GM23338 (cell line): ENCODE data around the gene SEC16A. TPM values are rescaled to one million over a fixed set of nuclear protein-coding genes. Genes with fewer than 3 reads are reported as not detected.

ENCODE experiments used
- ATAC-seq: fragments of 200-7000 bp; cut with Tn5 transposase; 3 replicates; pipeline ENCODE4 v1.9.1; 2020
- DNase-seq: peaks from one replicate; pipeline ENCODE4 v3.0.0-alpha.2; 2015; ENCODE audit warnings: low spot score
- H2AFZ ChIP-seq: fragments of 200-600 bp; sonication (generic); 2 replicates; pipeline ENCODE4 v1.8.0; 2016; ENCODE audit warnings: antibody characterized with exemption, mild to moderate bottlenecking, moderate library complexity
- H3F3A ChIP-seq: fragments of 200-600 bp; sonication (generic); replicated peaks from 2 replicates; pipeline ENCODE4 v1.8.0; 2017; ENCODE audit warnings: antibody characterized with exemption, mixed run types, low read depth
- H3K27ac ChIP-seq: fragments of 200-600 bp; sonication (generic); 2 replicates; pipeline ENCODE4 v1.6.1; 2016; ENCODE audit warnings: low read depth
- H3K27me3 ChIP-seq: fragments of 200-600 bp; sonication (generic); 2 replicates; pipeline ENCODE4 v1.8.0; 2016; ENCODE audit warnings: mild to moderate bottlenecking, mixed run types, moderate library complexity; ENCODE audit not compliant: insufficient read depth
- H3K36me3 ChIP-seq: fragments of 200-600 bp; sonication (generic); 2 replicates; pipeline ENCODE4 v1.8.0; 2016; ENCODE audit warnings: mild to moderate bottlenecking; ENCODE audit not compliant: insufficient read depth
- H3K4me1 ChIP-seq: fragments of 200-600 bp; sonication (generic); 2 replicates; pipeline ENCODE4 v1.8.0; 2016; ENCODE audit warnings: mild to moderate bottlenecking, moderate library complexity; ENCODE audit not compliant: insufficient read depth
- H3K4me2 ChIP-seq: fragments of 200-600 bp; sonication (generic); 2 replicates; pipeline ENCODE4 v1.7.1; 2017; ENCODE audit warnings: mixed run types
- H3K4me3 ChIP-seq: fragments of 200-600 bp; sonication (generic); 2 replicates; pipeline ENCODE4 v1.6.1; 2016; ENCODE audit warnings: mixed run types
- H3K79me2 ChIP-seq: fragments of 200-600 bp; sonication (generic); replicated peaks from 2 replicates; pipeline ENCODE4 v1.8.0; 2017; ENCODE audit warnings: mild to moderate bottlenecking; ENCODE audit not compliant: insufficient read depth
- H3K9me2 ChIP-seq: fragments of 200-600 bp; sonication (generic); 2 replicates; pipeline ENCODE4 v1.8.0; 2017; ENCODE audit not compliant: insufficient read depth
- H4K20me1 ChIP-seq: fragments of 200-600 bp; sonication (generic); replicated peaks from 2 replicates; pipeline ENCODE4 v1.8.0; 2017; ENCODE audit warnings: mild to moderate bottlenecking; ENCODE audit not compliant: insufficient read depth
- H3K27ac Mint-ChIP-seq: 2 replicates; pipeline ENCODE4 v1.8.0; 2020; ENCODE audit warnings: inconsistent platforms, mild to moderate bottlenecking, moderate library complexity, mixed read lengths
- H3K27me3 Mint-ChIP-seq: 3 replicates; pipeline ENCODE4 v1.8.0; 2022; ENCODE audit warnings: low read depth, mild to moderate bottlenecking, moderate library complexity, mixed read lengths, inconsistent platforms; ENCODE audit not compliant: insufficient read depth, poor library complexity
- H3K36me3 Mint-ChIP-seq: 3 replicates; pipeline ENCODE4 v1.8.0; 2021; ENCODE audit warnings: low read depth, mild to moderate bottlenecking, inconsistent platforms, moderate library complexity, mixed read lengths
- H3K4me1 Mint-ChIP-seq: 3 replicates; pipeline ENCODE4 v1.8.0; 2020; ENCODE audit warnings: mild to moderate bottlenecking, inconsistent platforms, mixed read lengths
- H3K4me3 Mint-ChIP-seq: 3 replicates; pipeline ENCODE4 v1.8.0; 2021; ENCODE audit warnings: moderate library complexity, mild to moderate bottlenecking, inconsistent platforms, mixed read lengths
- H3K9me3 Mint-ChIP-seq: 3 replicates; pipeline ENCODE4 v1.8.0; 2020; ENCODE audit warnings: moderate library complexity, mild to moderate bottlenecking, inconsistent platforms, mixed read lengths
- CREB1 ChIP-seq: fragments of 250-450 bp; sonication (Bioruptor Pico); IDR thresholded peaks from 2 replicates; pipeline ENCODE4 v1.5.0; 2020; ENCODE audit warnings: low read depth, mild to moderate bottlenecking, moderate library complexity
- EZH2 ChIP-seq: fragments of 200-600 bp; sonication (generic); IDR thresholded peaks from one replicate; pipeline ENCODE4 v1.8.0; 2017; ENCODE audit warnings: antibody characterized with exemption, mild to moderate bottlenecking, low read depth; ENCODE audit not compliant: unreplicated experiment
- EZH2phosphoT487 ChIP-seq: fragments of 200-600 bp; sonication (generic); IDR thresholded peaks from one replicate; pipeline ENCODE4 v1.8.1; 2018; ENCODE audit warnings: antibody characterized with exemption; ENCODE audit not compliant: unreplicated experiment
- JUNB ChIP-seq: IDR thresholded peaks from one replicate; pipeline ENCODE4 v1.6.1; 2016; ENCODE audit warnings: antibody characterized with exemption; ENCODE audit not compliant: unreplicated experiment
- NANOG ChIP-seq: IDR thresholded peaks from 2 replicates; pipeline ENCODE4 v1.6.1; 2016; ENCODE audit warnings: antibody characterized with exemption, borderline replicate concordance
- POLR2AphosphoS5 ChIP-seq: IDR thresholded peaks from 2 replicates; pipeline ENCODE4 v1.6.1; 2016; ENCODE audit warnings: antibody characterized with exemption, low read depth
- STAT1 ChIP-seq: IDR thresholded peaks from one replicate; pipeline ENCODE4 v1.6.1; 2016; ENCODE audit warnings: antibody characterized with exemption; ENCODE audit not compliant: unreplicated experiment
- ZNF114 ChIP-seq: fragments of 250-450 bp; sonication (Bioruptor Pico); IDR thresholded peaks from 2 replicates; pipeline ENCODE4 v1.5.0; 2020; ENCODE audit warnings: mild to moderate bottlenecking, moderate library complexity
- ZNF331 ChIP-seq: fragments of 250-450 bp; sonication (Bioruptor Pico); IDR thresholded peaks from 2 replicates; pipeline ENCODE4 v1.5.0; 2020; ENCODE audit warnings: low read depth, mild to moderate bottlenecking, moderate library complexity
- polyA plus RNA-seq: library from polyadenylated mRNA; unstranded; fragments of >200 nt; fragmentation: Nextera tagmentation; extraction: Ambion mirVana; gene quantifications from 2 replicates; pipeline ENCODE4 v1.2.1, GENCODE V29; 2016
- total RNA-seq: library from RNA; depleted of rRNA; stranded (reverse); fragments of >200 nt; shearing (Covaris generic); gene quantifications from 2 replicates; pipeline ENCODE4 v1.2.3, GENCODE V29; 2014
- TF ChIP-seq, protein P1 (sequence below): IDR thresholded peaks from 2 replicates; pipeline ENCODE4 v1.6.1; 2016; ENCODE audit warnings: antibody characterized with exemption
- TF ChIP-seq, protein P2 (sequence below): fragments of 250-450 bp; sonication (Bioruptor Pico); IDR thresholded peaks from 2 replicates; pipeline ENCODE4 v1.5.0; 2020; ENCODE audit warnings: mild to moderate bottlenecking, moderate library complexity
- TF ChIP-seq, protein P3 (sequence below), 2 experiments: fragments of 200-600 bp in 1 of 2; sonication (generic) in 1 of 2; conservative IDR thresholded peaks; 2 replicates each; pipeline versions ENCODE4 v1.5.1 to v1.6.1; 2016 to 2017; ENCODE audit warnings: antibody characterized with exemption in 2 of 2, low read depth in 2 of 2, mild to moderate bottlenecking in 2 of 2, moderate library complexity in 1 of 2
- TF ChIP-seq, protein P4 (sequence below): IDR thresholded peaks from one replicate; pipeline ENCODE4 v1.6.1; 2018; ENCODE audit warnings: antibody characterized with exemption; ENCODE audit not compliant: unreplicated experiment

Gene SEC16A
- total and polyA plus RNA-seq, 2 experiments from 2014 or later, result 34.0 to 59.2 TPM

DNA sequence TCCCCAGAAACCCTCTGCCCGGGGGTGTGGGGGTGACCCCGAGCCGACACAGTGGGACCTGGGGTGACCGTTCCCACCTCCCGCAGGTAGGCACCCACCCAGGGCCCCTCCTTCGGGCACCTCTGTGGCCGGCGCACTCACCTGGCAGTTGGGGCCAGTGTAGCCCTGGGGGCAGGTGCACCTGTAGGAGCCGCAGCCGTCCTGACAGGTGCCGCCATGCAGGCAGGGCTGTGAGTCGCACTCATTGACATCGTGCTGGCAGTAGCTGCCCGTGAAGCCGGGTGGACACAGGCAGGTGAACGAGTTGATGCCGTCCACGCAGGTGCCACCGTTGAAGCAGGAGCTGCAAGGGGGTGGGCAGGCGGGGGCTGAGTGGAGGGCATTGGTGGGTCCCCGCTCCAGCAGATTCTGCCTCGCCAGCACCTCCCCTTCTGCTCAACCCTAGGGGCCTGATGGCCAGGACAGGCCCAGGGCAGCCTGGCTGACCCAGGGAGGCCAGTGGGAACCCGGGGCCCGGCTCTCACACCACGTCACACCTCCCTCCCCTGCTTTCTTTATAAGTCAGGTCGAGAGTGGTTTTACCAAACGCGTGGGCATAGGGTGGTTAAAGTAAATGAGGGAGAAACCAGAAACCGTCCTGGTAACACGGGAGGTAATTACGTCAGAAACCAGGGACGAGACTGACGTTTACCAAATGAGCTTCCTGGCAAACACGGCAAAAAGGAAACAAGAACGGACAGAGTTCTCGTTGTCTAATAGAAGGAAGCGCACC lies 26.1 kb upstream of the SEC16A start:
- no peak overlapping the region for H3K27ac Mint-ChIP-seq
- no peaks in the 10 kb centered on the region for H3K27me3 ChIP-seq
- no peaks in the 10 kb centered on the region for H3K4me1 Mint-ChIP-seq
- no peaks in the 10 kb centered on the region for H3K9me2 ChIP-seq
- H3K4me2 ChIP-seq, result no peak overlapping the region
- H3K79me2 ChIP-seq, result no peaks in the 10 kb centered on the region
- no peak overlapping the region for H3K4me3 ChIP-seq
- H3K36me3 Mint-ChIP-seq, result peaks cover 44% of the 10 kb centered on the region
- 0 out of 2 replicates have a peak, but pooled peaks cover 2% of the 10 kb centered on the region for H3F3A ChIP-seq
- ATAC-seq (no peak), DNase-seq (no peak)
- no peak overlapping the region for H2AFZ ChIP-seq
- no peaks in the 10 kb centered on the region for H3K4me1 ChIP-seq
- H4K20me1 ChIP-seq, result no peaks in the 10 kb centered on the region; the same call in 1 of the 2 replicates
- peaks cover 5% of the 10 kb centered on the region for H3K27me3 Mint-ChIP-seq
- H3K9me3 Mint-ChIP-seq, result no peaks in the 10 kb centered on the region
- H3K4me3 Mint-ChIP-seq, result no peak overlapping the region
- no peak overlapping the region for H3K27ac ChIP-seq
- TF ChIP-seq ZNF114 (CRISPR knock-in tag), result no peak
- no peak for TF ChIP-seq EZH2phosphoT487
- TF ChIP-seq EZH2, result no peak
- TF ChIP-seq, protein P1, sequence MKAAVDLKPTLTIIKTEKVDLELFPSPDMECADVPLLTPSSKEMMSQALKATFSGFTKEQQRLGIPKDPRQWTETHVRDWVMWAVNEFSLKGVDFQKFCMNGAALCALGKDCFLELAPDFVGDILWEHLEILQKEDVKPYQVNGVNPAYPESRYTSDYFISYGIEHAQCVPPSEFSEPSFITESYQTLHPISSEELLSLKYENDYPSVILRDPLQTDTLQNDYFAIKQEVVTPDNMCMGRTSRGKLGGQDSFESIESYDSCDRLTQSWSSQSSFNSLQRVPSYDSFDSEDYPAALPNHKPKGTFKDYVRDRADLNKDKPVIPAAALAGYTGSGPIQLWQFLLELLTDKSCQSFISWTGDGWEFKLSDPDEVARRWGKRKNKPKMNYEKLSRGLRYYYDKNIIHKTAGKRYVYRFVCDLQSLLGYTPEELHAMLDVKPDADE, result no peak
- no peak for TF ChIP-seq CREB1 (CRISPR knock-in tag)
- no peak for TF ChIP-seq JUNB
- TF ChIP-seq, protein P2, sequence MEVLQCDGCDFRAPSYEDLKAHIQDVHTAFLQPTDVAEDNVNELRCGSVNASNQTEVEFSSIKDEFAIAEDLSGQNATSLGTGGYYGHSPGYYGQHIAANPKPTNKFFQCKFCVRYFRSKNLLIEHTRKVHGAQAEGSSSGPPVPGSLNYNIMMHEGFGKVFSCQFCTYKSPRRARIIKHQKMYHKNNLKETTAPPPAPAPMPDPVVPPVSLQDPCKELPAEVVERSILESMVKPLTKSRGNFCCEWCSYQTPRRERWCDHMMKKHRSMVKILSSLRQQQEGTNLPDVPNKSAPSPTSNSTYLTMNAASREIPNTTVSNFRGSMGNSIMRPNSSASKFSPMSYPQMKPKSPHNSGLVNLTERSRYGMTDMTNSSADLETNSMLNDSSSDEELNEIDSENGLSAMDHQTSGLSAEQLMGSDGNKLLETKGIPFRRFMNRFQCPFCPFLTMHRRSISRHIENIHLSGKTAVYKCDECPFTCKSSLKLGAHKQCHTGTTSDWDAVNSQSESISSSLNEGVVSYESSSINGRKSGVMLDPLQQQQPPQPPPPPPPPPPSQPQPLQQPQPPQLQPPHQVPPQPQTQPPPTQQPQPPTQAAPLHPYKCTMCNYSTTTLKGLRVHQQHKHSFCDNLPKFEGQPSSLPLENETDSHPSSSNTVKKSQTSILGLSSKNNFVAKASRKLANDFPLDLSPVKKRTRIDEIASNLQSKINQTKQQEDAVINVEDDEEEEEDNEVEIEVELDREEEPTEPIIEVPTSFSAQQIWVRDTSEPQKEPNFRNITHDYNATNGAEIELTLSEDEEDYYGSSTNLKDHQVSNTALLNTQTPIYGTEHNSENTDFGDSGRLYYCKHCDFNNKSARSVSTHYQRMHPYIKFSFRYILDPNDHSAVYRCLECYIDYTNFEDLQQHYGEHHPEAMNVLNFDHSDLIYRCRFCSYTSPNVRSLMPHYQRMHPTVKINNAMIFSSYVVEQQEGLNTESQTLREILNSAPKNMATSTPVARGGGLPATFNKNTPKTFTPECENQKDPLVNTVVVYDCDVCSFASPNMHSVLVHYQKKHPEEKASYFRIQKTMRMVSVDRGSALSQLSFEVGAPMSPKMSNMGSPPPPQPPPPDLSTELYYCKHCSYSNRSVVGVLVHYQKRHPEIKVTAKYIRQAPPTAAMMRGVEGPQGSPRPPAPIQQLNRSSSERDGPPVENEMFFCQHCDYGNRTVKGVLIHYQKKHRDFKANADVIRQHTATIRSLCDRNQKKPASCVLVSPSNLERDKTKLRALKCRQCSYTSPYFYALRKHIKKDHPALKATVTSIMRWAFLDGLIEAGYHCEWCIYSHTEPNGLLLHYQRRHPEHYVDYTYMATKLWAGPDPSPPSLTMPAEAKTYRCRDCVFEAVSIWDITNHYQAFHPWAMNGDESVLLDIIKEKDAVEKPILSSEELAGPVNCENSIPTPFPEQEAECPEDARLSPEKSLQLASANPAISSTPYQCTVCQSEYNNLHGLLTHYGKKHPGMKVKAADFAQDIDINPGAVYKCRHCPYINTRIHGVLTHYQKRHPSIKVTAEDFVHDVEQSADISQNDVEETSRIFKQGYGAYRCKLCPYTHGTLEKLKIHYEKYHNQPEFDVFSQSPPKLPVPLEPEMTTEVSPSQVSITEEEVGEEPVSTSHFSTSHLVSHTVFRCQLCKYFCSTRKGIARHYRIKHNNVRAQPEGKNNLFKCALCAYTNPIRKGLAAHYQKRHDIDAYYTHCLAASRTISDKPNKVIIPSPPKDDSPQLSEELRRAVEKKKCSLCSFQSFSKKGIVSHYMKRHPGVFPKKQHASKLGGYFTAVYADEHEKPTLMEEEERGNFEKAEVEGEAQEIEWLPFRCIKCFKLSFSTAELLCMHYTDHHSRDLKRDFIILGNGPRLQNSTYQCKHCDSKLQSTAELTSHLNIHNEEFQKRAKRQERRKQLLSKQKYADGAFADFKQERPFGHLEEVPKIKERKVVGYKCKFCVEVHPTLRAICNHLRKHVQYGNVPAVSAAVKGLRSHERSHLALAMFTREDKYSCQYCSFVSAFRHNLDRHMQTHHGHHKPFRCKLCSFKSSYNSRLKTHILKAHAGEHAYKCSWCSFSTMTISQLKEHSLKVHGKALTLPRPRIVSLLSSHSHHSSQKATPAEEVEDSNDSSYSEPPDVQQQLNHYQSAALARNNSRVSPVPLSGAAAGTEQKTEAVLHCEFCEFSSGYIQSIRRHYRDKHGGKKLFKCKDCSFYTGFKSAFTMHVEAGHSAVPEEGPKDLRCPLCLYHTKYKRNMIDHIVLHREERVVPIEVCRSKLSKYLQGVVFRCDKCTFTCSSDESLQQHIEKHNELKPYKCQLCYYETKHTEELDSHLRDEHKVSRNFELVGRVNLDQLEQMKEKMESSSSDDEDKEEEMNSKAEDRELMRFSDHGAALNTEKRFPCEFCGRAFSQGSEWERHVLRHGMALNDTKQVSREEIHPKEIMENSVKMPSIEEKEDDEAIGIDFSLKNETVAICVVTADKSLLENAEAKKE (CRISPR knock-in tag), result no peak
- no peak for TF ChIP-seq ZNF331 (CRISPR knock-in tag)
- TF ChIP-seq NANOG, result no peak
- TF ChIP-seq, protein P3, sequence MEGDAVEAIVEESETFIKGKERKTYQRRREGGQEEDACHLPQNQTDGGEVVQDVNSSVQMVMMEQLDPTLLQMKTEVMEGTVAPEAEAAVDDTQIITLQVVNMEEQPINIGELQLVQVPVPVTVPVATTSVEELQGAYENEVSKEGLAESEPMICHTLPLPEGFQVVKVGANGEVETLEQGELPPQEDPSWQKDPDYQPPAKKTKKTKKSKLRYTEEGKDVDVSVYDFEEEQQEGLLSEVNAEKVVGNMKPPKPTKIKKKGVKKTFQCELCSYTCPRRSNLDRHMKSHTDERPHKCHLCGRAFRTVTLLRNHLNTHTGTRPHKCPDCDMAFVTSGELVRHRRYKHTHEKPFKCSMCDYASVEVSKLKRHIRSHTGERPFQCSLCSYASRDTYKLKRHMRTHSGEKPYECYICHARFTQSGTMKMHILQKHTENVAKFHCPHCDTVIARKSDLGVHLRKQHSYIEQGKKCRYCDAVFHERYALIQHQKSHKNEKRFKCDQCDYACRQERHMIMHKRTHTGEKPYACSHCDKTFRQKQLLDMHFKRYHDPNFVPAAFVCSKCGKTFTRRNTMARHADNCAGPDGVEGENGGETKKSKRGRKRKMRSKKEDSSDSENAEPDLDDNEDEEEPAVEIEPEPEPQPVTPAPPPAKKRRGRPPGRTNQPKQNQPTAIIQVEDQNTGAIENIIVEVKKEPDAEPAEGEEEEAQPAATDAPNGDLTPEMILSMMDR (conservative IDR thresholded peaks at IDR 0.05; ENCODE audit: low read depth in 2 of 2), result no peak
- TF ChIP-seq, protein P4, sequence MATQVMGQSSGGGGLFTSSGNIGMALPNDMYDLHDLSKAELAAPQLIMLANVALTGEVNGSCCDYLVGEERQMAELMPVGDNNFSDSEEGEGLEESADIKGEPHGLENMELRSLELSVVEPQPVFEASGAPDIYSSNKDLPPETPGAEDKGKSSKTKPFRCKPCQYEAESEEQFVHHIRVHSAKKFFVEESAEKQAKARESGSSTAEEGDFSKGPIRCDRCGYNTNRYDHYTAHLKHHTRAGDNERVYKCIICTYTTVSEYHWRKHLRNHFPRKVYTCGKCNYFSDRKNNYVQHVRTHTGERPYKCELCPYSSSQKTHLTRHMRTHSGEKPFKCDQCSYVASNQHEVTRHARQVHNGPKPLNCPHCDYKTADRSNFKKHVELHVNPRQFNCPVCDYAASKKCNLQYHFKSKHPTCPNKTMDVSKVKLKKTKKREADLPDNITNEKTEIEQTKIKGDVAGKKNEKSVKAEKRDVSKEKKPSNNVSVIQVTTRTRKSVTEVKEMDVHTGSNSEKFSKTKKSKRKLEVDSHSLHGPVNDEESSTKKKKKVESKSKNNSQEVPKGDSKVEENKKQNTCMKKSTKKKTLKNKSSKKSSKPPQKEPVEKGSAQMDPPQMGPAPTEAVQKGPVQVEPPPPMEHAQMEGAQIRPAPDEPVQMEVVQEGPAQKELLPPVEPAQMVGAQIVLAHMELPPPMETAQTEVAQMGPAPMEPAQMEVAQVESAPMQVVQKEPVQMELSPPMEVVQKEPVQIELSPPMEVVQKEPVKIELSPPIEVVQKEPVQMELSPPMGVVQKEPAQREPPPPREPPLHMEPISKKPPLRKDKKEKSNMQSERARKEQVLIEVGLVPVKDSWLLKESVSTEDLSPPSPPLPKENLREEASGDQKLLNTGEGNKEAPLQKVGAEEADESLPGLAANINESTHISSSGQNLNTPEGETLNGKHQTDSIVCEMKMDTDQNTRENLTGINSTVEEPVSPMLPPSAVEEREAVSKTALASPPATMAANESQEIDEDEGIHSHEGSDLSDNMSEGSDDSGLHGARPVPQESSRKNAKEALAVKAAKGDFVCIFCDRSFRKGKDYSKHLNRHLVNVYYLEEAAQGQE, result no peak
- no peak for TF ChIP-seq POLR2AphosphoS5
- TF ChIP-seq STAT1, result no peak
- peaks cover 18% of the 10 kb centered on the region; the same call in 1 of the 2 replicates for H3K36me3 ChIP-seq
